AG09319 (cell line): ENCODE measurements around the gene ZNF764.
"Not testable (repeated sequence)": the region's sequence is repeated elsewhere in the genome, so short reads cannot be mapped to it uniquely, and the experiment has no call there.

Experiments
- DNase-seq: peaks from one replicate; pipeline ENCODE4 v3.0.0-alpha.2; 2010; ENCODE audit warnings: low read depth; ENCODE audit errors: extremely low read depth
- CTCF ChIP-seq: IDR thresholded peaks from 2 replicates; pipeline ENCODE4 v1.5.1; 2011; ENCODE audit warnings: low read depth, mild to moderate bottlenecking, inconsistent platforms, low read length, moderate library complexity

The ZNF764 gene

GRCh38 chr16:30527635-30528178 lies 30.5 kb downstream of the ZNF764 start:
- no peak for TF ChIP-seq CTCF
- DNase-seq: no peak

- peak; percentile 13 for TF ChIP-seq CTCF
- DNase-seq: peak; percentile 93
Observed at GRCh38 chr16:30526823-30527634, 31.1 kb downstream of the ZNF764 start.

GRCh38 chr16:30526137-30526822 lies 31.9 kb downstream of the ZNF764 start, which contains the start of gene ZNF768:
TSS of gene ZNF768 (minus strand) at chr16:30526566. CDS start at chr16:30526413, 153 bp downstream.
- no peak for TF ChIP-seq CTCF
- DNase-seq: no peak

- DNase-seq: no peak
- TF ChIP-seq CTCF: no peak
Observed at GRCh38 chr16:30525844-30526136, 32.4 kb downstream of the ZNF764 start.

- no peak for DNase-seq
- no peak for TF ChIP-seq CTCF
Observed at GRCh38 chr16:30524575-30525568, 33.3 kb downstream of the ZNF764 start.

GRCh38 chr16:30523768-30524574 lies 34.2 kb downstream of the ZNF764 start:
- DNase-seq: no peak
- TF ChIP-seq CTCF: no peak

GRCh38 chr16:30522702-30523463 lies 35.3 kb downstream of the ZNF764 start:
- DNase-seq: not testable (repeated sequence)
